Coronary artery (tissue), 2 donors: ENCODE data around the gene KIAA0930.

ENCODE experiments used
- DNase-seq: peaks from one replicate; pipeline ENCODE4 v3.0.0-alpha.2; 2017; ENCODE audit warnings: low spot score
- H3K27ac ChIP-seq, 2 donors: fragments of 200-600 bp; sonication (generic); one replicate each; pipeline ENCODE4 v1.5.1; 2016 to 2019
- H3K4me3 ChIP-seq: fragments of 200-600 bp; sonication (generic); 2 replicates; pipeline ENCODE4 v1.5.1; 2016; ENCODE audit warnings: mild to moderate bottlenecking, moderate library complexity
- CTCF ChIP-seq: fragments of 200-600 bp; sonication (generic); IDR thresholded peaks from one replicate; pipeline ENCODE4 v1.5.1; 2019; ENCODE audit warnings: antibody characterized with exemption

KIAA0930 gene

GRCh38 chr22:45226503-45227186 lies 14.0 kb downstream of the KIAA0930 start:
- DNase-seq: no peak
- TF ChIP-seq CTCF: no peak
- Histone ChIP-seq H3K27ac (peak overlapping the region in 1 of 2 donors; percentile 77), H3K4me3 (no peak overlapping the region)

- H3K4me3 ChIP-seq: no peak overlapping the region
- no peak for TF ChIP-seq CTCF
- peak overlapping the region in 1 of 2 donors; percentile 77 for H3K27ac ChIP-seq
- no peak for DNase-seq
Measured at GRCh38 chr22:45225732-45226502, 14.8 kb downstream of the KIAA0930 start.

GRCh38 chr22:45224988-45225731 lies 15.5 kb downstream of the KIAA0930 start:
- DNase-seq: no peak
- Histone ChIP-seq H3K27ac (peak overlapping the region in 1 of 2 donors; percentile 77), H3K4me3 (no peak overlapping the region)
- no peak for TF ChIP-seq CTCF

GRCh38 chr22:45224331-45224730 lies 16.4 kb downstream of the KIAA0930 start:
- no peak for DNase-seq
- no peak for TF ChIP-seq CTCF
- Histone ChIP-seq H3K27ac (no peak overlapping the region), H3K4me3 (no peak overlapping the region)

- DNase-seq: no peak
- H3K27ac ChIP-seq: no peak overlapping the region
- no peak for TF ChIP-seq CTCF
- H3K4me3 ChIP-seq: no peak overlapping the region
Measured at GRCh38 chr22:45223304-45224117, 17.2 kb downstream of the KIAA0930 start.

- H3K27ac ChIP-seq: no peak overlapping the region
- DNase-seq: no peak
- TF ChIP-seq CTCF: no peak
- no peak overlapping the region for H3K4me3 ChIP-seq
Measured at GRCh38 chr22:45221201-45221600, 19.5 kb downstream of the KIAA0930 start.
